ENCODE data around the gene RAX2.
"Not testable (repeated sequence)": the region's sequence is repeated elsewhere in the genome, so short reads cannot be mapped to it uniquely, and the experiment has no call there.

RAX2 gene

DNA sequence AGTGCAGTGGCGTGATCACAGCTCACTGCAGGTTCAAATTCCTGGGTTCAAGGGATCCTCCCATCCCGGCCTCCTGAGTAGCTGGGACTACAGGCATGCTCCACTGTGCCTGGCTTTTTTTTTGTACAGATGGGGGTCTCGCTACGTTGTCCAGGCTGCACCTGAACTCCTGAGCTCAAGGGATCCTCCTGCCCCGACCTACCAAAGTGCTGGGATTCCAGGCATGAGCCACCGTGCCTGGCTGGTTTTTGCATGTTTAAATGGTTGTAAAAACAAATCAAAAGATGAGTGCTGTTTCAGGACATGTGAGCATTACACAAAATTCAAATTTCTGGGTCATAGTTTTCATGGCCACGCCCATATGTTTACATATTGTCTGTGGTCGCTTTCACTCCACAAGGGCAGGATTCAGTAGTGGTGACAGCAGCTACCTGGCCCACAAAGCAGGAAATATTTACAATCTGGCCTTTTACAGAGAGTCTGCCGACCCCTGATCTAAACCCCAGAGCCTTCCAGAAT, 8.8 kb upstream of the RAX2 start:
- no peak for DNase-seq (ENCODE audit: low read depth)
- H3K4me3 ChIP-seq (ENCODE audit: low read depth, low read length), result no peak overlapping the region

DNA sequence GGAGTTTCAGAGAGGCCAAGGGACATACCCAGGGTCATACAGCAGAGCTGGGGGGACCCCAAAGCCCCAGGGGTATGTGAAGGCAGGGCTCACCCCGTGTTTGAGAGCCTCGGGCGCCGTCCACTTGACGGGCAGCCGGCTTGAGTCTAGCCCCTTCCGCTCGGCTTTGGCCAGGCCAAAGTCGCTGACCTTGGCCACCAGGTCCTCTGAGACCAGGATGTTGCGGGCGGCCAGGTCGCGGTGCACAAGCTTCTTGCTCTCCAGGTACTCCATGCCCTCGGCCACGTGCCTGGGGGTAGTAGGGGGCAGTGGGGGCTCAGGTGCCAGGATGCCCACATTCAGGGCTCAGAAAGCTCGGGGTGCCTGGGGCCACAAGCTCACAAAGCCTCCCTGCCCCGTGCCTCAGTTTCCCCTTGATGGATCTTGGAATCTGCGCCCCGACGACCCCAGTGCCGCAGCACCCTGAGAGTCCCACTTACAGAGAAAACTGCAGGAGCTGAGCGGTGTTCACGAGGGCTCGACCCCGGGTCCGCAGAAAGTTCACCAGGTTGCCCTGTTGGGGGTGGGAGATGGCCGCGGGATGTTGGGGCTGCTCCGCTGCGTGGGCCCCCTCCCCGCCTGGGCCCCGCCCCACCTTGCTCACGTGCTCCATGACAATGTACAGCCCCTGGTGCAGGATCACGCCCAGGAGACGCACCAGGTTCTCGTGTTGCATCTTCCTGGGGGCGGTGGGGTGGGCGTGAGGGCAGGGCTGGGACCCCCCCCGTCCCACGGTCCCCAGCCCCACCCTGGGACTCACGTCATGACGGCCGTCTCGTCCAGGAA, 7.1 kb upstream of the RAX2 start:
- H3K4me3 ChIP-seq (ENCODE audit: low read depth, low read length), result no peak overlapping the region
- no peak for DNase-seq (ENCODE audit: low read depth)

DNA sequence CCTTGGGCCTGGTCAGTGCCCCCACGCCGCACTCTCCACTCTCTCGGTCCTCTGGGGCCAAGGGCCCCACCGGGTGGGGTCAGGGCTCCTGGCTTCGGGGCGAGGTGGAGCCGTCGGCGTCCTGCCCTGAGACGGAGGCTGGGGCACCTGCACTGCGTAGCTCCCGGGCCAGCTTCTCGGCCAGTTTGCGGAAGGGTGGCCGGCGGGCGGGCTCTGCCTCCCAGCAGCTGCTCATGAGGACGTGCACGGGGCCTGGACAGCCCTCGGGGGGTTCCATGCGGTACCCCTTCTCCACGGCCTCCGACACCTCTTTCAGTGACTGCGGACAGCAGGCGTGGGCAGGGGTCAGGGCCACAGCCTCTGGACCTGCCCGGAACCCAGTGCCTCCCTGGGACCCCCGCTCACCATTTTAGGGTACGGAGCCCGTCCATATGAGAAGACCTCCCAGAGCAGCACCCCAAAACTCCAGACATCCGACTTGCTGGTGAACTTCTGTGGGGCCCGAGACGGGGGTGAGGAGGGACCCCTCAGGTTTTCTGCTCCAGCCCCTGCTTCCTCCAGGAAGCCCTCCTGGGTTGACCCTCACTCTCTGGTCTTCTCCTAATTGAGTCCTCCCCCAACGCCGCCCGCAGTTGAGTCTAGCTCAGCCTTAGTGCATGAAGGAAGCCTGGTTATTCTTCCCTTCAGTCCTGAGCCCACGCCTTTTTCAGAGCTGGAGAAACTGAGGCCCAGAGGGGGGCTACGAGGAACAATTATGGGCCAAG, 6.3 kb upstream of the RAX2 start:
- H3K4me3 ChIP-seq (ENCODE audit: low read depth, low read length), result no peak overlapping the region
- no peak for DNase-seq (ENCODE audit: low read depth)

DNA sequence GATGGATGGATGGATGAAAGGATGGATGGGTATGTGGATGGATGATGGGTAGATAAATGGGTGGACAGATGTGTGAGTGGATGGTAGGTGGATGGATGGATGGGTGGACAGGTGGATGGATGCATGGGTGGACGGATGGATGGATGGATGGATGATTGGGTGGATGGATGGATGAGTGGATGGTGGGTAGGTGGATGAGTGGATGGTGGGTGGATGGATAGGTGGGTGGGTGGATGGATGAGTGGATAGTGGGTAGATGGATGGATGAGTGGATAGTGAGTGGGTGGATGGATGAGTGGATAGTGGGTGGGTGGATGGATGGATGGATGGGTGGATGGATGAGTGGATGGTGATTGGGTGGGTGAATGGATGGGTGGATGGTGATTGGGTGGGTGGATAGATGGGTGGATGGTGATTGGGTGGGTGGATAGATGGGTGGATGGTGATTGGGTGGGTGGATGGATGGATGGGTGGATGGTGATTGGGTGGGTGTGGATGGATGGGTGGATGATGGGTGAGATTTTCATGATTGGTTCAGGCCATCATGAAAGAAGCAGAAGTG, 4.5 kb upstream of the RAX2 start:
- H3K4me3 ChIP-seq (ENCODE audit: low read depth, low read length), result no peak overlapping the region
- no peak for DNase-seq (ENCODE audit: low read depth)

DNA sequence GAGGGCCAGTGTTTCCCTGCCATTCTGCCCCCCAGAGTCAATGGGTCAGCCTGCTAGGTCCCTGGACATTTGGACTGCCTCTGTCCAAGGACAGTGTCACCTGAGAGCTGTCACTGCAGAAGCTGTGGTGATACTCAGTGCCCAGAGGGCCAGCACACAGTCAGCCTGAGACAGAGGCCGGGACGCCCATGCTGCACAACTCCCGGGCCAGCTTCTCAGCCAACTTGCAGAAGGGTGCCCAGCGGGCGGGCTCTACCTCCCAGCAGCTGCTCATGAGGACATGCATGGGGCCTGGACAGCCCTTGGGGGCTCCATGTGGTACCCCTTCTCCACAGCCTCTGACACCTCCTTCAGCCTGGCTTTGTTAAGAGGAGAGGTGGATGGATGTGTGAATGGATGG, 3.8 kb upstream of the RAX2 start:
- no peak overlapping the region for H3K4me3 ChIP-seq (ENCODE audit: low read depth, low read length)
- DNase-seq (ENCODE audit: low read depth), result no peak

DNA sequence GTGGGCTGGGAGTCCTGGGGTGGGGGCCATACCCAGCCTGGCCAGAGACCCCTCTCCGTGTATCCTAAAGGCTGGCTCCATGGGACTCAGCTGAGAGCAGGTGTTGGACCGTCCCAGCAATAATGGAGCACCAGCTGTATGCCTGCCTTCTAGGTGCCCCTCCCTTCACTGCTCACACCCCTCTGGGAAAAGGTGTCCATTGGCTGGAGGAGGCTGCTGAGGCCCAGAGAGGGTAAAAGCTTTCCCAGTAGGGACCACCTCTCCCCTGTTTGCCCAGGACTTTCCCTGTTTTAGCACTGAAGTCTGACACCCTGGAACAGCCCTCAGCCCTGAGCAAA, 3.3 kb upstream of the RAX2 start:
- no peak overlapping the region for H3K4me3 ChIP-seq (ENCODE audit: low read depth, low read length)
- DNase-seq (ENCODE audit: low read depth), result no peak

DNA sequence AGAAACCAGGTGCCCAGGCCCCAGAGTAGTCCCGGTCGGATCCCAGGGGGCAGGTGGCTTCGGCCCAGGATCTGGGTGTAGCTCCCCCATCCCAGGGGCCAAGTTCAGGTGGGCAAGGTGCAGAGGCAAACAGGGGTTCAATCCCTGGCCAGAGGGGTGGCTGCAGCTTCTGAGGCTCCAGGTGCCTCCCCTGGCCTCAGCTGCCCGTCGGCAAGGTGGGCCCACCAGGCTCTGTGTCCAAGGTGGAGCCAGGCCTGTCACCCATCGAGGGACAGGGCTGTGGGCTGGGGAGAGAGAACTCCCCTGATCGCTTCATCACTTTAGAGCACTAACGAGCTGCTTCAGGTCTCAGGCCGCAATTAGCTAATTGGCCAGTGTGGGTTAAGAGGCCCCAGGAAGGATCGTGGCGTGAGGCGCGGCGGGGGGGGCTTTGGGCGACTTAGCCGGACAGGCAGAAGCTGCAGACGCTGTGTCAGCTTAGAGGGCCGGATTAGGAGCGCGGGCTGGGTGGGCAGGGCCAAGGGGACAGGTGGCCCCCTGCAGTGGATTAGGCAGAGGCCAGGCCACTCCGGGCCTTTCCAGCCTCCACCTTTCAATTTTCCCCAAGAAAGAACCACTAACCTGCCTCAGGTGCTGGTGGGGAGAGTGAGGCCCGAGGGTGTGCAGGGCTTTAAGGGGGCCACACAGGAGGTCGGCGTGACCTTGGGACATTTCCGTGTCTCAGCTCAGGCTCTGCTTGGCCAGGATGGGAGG, 2.8 kb upstream of the RAX2 start:
- no peak for DNase-seq (ENCODE audit: low read depth)
- H3K4me3 ChIP-seq (ENCODE audit: low read depth, low read length), result no peak overlapping the region

DNA sequence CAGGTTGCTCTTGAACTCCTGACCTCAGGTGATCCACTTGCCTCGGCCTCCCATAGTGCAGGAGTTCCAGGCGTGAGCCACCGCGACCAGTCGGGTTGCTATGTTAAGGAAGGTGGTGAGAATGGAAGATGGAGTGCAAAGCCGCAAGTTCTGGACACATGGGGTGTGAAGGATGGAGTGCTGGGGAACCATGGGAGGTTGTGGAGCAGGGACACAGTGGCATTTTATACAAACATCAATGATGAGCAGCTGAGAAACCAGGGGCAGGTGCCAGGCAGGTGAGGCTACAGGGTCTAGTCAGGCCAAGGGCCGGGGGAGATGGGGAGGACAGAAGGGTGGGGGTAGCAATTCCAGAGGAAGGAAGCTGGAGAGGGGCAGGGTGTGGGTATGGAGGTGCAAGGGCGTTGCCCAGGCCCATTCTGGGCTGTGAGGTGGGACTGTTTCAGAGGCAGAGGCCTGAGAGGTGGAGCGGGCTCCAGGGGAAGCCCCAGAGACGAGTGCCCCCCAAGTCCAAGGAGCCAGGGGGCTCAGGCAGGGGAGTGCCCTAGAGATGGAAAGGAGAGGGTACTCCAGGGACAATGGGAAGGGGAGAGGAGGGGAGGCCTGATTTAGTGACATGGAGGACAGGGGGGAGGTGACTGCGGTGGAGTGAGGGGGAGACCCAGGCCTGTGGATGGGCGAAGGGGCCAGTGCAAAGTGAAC, 1.9 kb upstream of the RAX2 start:
- H3K4me3 ChIP-seq (ENCODE audit: low read depth, low read length), result no peak overlapping the region
- no peak for DNase-seq (ENCODE audit: low read depth)

DNA sequence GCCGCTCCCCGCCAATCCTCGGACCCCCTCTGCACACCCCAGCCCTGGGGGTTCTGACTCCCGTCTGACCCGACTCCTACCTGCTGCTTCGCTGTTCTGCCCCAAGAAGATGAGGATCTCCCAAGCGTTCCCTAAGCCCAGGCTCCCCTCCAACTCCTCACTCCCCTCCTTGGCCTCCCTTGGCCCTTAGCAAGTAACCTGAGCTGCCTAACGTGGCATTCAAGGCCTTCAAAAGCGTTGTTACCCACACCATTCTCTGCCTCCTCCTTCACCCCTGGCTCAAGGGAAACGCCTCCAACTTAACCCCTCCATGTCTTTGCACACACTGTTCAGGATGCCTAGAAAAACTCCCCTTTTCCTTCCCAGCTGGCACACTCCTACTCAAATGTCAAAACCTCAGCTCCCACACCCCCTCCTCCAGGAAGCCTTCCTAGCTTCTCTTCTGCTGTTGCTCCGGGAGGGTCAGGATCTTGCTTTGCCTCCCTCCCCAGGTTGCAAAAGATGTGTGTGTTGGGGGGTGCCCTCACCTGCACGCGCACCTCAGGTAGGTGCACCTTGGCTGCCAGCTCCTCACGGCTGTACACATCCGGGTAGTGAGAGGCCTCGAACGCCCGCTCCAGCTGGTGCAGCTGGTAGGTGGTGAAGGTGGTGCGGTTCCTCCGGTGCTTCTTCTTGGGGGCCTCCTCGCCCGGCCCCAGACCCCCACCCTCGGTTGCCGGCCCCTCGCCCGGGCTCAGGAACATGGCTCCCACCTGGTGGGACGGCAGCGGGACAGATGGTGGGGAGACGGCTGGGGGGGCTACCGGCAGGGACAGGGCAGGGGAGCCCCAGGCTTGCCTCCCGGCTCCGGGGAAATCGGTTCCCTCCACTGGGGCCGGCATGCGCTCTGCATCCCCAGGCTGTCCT, 775 bp downstream of the RAX2 start:
- no peak for DNase-seq (ENCODE audit: low read depth)
- no peak overlapping the region for H3K4me3 ChIP-seq (ENCODE audit: low read depth, low read length)

DNA sequence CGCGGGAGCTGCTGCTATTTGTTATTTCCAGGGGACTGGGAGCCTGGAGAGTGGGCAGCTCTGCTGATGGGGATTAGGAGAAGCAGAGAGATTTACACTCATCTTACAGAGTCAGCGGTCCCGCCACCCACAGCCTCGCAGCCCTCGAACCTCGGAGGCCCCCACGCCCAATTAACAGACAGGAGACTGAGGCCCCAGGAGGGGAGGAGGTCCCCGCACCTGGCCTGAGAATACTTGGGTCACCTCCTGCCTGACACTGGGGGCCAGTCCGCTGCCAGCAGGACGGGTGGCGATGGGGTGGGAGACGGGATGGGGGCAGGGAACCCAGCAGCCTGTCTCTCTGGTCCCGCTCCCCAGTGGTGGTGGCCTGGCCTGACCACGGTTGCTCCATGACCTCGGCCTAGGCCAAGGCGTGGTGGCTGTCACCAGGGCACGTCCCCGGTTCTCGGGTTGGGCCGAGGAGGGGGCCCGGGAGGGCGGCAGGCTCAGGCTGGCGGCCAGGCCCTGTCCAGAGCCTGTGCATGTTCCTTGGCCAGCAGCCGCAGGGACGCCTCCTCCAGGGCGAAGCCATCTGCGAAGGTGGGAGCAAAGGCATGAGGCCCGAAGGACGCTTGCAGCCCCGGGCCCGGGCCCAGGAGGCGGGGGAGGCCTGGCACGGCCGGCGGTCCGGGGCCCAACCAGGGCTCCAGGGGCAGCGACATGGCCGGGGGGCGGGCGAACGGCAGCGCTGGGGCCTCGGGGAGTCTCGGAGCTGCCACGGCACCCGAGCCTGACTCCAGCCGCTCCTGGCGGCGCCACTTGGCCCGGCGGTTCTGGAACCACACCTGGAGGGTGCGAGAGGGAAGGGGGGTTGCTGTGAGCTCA, 1.7 kb downstream of the RAX2 start:
- DNase-seq (ENCODE audit: low read depth), result no peak
- no peak overlapping the region for H3K4me3 ChIP-seq (ENCODE audit: low read depth, low read length)

DNA sequence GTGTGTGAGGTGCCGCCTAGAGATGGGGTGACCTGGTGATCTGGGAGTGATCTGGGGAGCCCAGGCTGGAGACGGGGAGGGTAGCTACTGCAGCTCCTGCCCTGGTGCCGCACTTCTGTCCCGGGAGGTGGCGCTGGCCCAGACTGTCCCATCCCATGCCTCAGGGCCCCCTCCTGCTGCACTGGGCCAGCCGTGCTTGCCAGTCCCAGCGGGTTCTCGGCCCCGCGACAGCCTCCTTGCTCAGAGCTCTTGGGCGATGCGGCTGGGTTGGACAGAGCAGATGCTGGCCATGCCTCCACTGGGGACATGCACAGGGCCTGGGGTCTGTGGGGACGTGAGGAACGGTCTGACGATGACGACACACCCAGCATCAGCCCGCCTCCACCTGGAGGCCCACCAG, 2.5 kb downstream of the RAX2 start:
- no peak overlapping the region for H3K4me3 ChIP-seq (ENCODE audit: low read depth, low read length)
- DNase-seq (ENCODE audit: low read depth), result no peak

DNA sequence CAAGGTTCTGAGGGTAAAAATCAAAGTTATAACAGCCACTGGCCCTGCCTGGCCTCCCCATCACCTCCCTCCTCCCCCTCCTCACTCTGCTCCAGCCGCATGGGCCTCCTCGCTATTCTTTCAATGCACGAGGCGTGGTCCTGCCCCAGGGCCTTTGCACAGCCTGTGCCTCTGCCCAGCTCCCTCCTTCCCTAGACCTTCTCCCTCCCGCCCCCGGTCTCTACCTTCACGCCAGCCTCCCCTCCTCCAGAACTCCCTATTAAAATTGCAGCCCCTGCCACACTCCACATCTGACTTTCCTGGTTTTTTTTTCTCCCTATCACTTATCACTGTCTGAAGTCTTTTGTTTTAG, 3.3 kb downstream of the RAX2 start:
- no peak for DNase-seq (ENCODE audit: low read depth)
- H3K4me3 ChIP-seq (ENCODE audit: low read depth, low read length), result no peak overlapping the region

DNA sequence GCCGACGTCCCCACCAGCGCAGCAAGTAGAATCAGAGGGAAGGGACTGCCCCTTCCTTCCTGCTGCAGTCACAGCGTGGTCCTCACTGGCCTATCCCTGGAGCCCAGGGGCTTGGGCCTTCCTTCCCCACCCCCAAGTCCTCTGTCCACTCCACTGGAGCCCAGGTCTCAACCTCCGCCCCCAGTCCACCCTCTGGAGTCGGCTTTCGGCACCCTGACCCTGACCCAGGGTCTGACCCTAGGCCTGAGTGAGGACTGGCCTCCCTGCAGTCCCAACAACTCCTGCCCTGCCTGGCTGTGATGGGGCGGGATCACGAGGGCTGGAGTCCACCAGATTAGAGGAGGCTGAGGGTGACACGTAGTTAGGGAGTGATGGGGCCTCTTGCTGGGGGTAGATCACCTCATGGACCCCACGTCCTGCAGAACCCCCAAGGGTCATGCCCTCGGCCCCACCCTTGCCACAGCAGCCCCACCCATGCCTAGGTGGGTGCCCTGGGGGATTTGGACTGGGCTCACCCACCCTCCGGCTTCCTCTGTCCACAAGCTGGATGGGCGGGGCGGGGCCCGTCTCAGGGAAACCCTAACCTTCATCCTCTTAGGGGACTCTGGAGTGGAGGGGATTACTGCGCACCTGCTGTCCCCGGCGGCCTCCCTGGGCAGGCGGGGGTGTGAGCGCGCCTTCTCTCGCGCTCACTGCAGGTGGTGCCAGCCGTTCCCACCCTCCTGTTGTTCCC, 3.8 kb downstream of the RAX2 start:
- no peak for DNase-seq (ENCODE audit: low read depth)

DNA sequence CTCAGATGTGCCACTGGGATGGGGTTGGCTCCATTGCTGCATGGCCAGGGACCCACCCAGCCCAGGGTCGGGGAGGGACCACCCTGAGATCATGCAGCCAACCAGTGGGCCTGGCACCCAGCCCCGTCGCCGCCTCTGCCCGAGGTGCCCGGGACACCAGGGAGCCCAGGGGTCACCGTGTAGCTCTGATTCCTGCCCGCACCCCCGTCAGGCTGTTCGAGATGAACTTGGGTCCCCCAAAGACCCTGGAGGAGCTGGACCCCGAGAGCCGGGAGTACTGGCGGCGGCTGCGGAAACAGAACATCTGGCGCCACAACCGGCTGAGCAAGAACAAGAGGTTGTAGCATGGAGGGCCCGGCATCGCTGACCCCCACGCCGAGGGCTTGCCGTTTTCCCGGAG, 5.0 kb downstream of the RAX2 start:
- no peak for DNase-seq (ENCODE audit: low read depth)
- H3K4me3 ChIP-seq (ENCODE audit: low read depth, low read length), result no peak overlapping the region

More for the DNA sequence above, 3.8 kb downstream of the RAX2 start:
- no peak overlapping the region for H3K4me3 ChIP-seq (ENCODE audit: low read depth, low read length)

DNA sequence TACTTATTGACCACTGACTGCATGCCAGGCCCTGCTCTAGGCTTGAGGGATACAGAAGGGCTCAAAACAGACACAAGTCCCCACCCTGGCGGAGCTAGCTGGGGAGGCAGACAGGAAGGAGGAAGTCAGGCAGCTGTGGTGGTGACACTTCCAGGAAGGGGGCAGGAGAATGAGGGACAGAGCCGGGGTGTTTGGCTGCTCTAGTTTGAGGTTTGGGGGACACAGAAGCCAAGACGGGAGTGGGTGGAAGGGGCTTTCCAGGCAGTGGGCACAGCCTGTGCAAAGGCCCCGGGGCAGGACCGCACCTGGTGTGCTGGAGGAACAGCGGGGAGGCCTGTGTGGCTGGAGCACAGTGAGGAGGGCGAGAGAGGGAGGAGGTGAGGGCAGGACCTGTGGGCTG, 5.5 kb downstream of the RAX2 start:
- no peak overlapping the region for H3K4me3 ChIP-seq (ENCODE audit: low read depth, low read length)
- DNase-seq (ENCODE audit: low read depth), result no peak

DNA sequence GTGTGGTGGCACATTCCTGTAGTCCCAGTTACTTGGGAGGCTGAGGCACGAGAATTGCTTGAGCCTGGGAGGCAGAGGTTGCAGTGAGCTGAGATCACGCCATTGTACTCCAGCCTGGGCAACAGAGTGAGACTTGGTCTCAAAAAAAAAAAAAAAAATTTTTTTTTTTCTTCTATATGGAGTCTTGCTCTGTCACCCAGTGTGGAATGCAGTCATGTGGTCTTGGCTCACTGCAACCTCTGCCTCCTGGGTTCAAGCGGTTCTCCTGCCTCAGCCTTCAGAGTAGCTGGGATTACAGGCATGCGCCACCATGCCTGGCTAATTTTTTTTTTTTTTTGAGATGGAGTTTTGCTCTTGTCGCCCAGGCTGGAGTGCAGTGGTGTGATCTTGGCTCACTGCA, 6.3 kb downstream of the RAX2 start:
- not testable (repeated sequence) for H3K4me3 ChIP-seq (ENCODE audit: low read depth, low read length); DNase-seq (ENCODE audit: low read depth)

DNA sequence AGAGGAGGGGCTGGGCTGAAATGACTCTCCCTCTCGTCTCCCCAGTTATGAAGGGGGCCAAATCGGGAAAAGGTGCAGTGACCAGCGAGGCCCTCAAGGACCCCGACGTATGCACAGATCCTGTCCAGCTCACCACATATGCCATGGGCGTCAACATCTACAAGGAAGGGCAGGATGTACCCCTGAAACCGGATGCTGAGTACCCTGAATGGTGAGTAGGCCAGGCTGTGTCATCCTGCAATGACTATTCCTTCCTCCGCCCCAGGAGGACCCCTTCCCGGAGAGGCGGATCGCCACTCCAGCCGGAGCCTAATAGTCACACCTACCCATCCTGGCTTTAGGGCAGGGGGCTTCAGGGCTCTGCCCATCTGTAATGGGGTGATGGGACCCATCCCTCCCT, 6.9 kb downstream of the RAX2 start:
- H3K4me3 ChIP-seq (ENCODE audit: low read depth, low read length), result no peak overlapping the region
- DNase-seq (ENCODE audit: low read depth), result no peak

Measured in skeletal muscle cell (primary cell).